ENCODE results near the gene NUDT17. TPM values are rescaled to one million over a fixed set of nuclear protein-coding genes. Genes with fewer than 3 reads are reported as not detected.

NUDT17 gene
- total RNA-seq, 2 donors from 2014 or later = 2.3 to 2.7 TPM

- no peaks in the 10 kb centered on the region for H3K4me1 Mint-ChIP-seq
- H3K9me3 Mint-ChIP-seq = no peaks in the 10 kb centered on the region
- ATAC-seq (replicated peaks) = peak; percentile 78
These were observed 46.4 kb downstream of the NUDT17 start for GRCh38 chr1:145891587-145892485.

GRCh38 chr1:145892486-145893087 is 47.2 kb downstream of the NUDT17 start:
- no peak overlapping the region for H3K4me3 Mint-ChIP-seq
- H3K4me1 Mint-ChIP-seq = no peaks in the 10 kb centered on the region
- H3K27ac Mint-ChIP-seq = no peak overlapping the region
- H3K9me3 Mint-ChIP-seq = no peaks in the 10 kb centered on the region
- no peaks in the 10 kb centered on the region for H3K27me3 Mint-ChIP-seq
- no peak for ATAC-seq (replicated peaks)
- peaks cover 4% of the 10 kb centered on the region for H3K36me3 Mint-ChIP-seq (ENCODE audit: low read depth)

More at GRCh38 chr1:145891587-145892485, 46.4 kb downstream of the NUDT17 start:
- Mint-ChIP-seq H3K27ac (no peak overlapping the region), H3K4me3 (no peak overlapping the region), H3K27me3 (no peaks in the 10 kb centered on the region), H3K36me3 (ENCODE audit: low read depth) (no peaks in the 10 kb centered on the region)

- H3K9me3 Mint-ChIP-seq = no peaks in the 10 kb centered on the region
- H3K4me1 Mint-ChIP-seq = no peaks in the 10 kb centered on the region
- no peak overlapping the region for H3K27ac Mint-ChIP-seq
- peaks cover 6% of the 10 kb centered on the region for H3K36me3 Mint-ChIP-seq (ENCODE audit: low read depth)
- H3K27me3 Mint-ChIP-seq = no peaks in the 10 kb centered on the region
- ATAC-seq (replicated peaks) = no peak
- no peak overlapping the region for H3K4me3 Mint-ChIP-seq
These were observed 48.1 kb downstream of the NUDT17 start for GRCh38 chr1:145893306-145894055.

- ATAC-seq (replicated peaks) = no peak
- peaks cover 6% of the 10 kb centered on the region for H3K36me3 Mint-ChIP-seq (ENCODE audit: low read depth)
- H3K4me3 Mint-ChIP-seq = no peak overlapping the region
- H3K9me3 Mint-ChIP-seq = no peaks in the 10 kb centered on the region
- H3K4me1 Mint-ChIP-seq = no peaks in the 10 kb centered on the region
- no peaks in the 10 kb centered on the region for H3K27me3 Mint-ChIP-seq
- no peak overlapping the region for H3K27ac Mint-ChIP-seq
These were observed 50.0 kb downstream of the NUDT17 start for GRCh38 chr1:145895471-145895870.

DNA sequence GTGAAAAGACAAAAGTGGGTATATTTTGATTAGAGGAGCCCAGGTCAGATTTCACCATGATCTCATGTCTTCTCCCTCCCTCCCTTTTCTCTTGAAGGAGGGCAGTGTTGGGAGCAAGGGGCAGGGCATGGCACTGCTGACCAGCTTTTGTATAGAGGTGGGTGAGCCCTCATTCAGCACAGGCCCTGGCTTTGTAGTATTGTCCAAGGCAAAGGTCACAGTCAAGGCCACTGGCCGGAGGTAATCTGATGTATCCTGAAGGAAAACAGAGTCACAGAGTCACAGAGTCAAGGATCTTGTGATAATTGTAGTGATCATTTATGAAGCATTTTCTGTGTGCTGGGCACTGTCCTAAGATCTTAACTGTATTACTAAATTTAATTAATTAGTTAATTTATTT is 52.5 kb downstream of the NUDT17 start:
- no peak for ATAC-seq (replicated peaks)
- no peaks in the 10 kb centered on the region for H3K4me1 Mint-ChIP-seq
- H3K27me3 Mint-ChIP-seq = no peaks in the 10 kb centered on the region
- peaks cover 12% of the 10 kb centered on the region for H3K36me3 Mint-ChIP-seq (ENCODE audit: low read depth)
- H3K9me3 Mint-ChIP-seq = no peaks in the 10 kb centered on the region
- H3K27ac Mint-ChIP-seq = no peak overlapping the region
- no peak overlapping the region for H3K4me3 Mint-ChIP-seq

Other genes with a start within 250 kb of the NUDT17 start
- gene GPR89A, start 237.6 kb upstream of the NUDT17 start, total RNA-seq = 10 to 100 TPM; 22.5 to 31.9 TPM
- gene PDZK1, start 138.3 kb upstream of the NUDT17 start, total RNA-seq = under 1 TPM in 1 of 2 donors, not detected in 1; 0.82 TPM
- gene CD160, start 126.1 kb upstream of the NUDT17 start, total RNA-seq = not detected
- gene RNF115, start 21.5 kb upstream of the NUDT17 start, total RNA-seq = 1 to 10 TPM; 7.9 to 9.3 TPM
- gene POLR3C, start 21.4 kb upstream of the NUDT17 start, total RNA-seq = 10 to 100 TPM; 20.4 to 22.2 TPM
- gene PIAS3, start 13.5 kb downstream of the NUDT17 start, total RNA-seq = 10 to 100 TPM; 16.3 to 24.6 TPM
- under 1 TPM; 0.29 to 0.56 TPM for gene ANKRD35, start 40.2 kb downstream of the NUDT17 start, total RNA-seq
- 1 to 10 TPM; 1.6 to 2.9 TPM for gene ITGA10, start 64.4 kb downstream of the NUDT17 start, total RNA-seq
- gene PEX11B, start 73.1 kb downstream of the NUDT17 start, total RNA-seq = 10 to 100 TPM; 23.6 to 25.2 TPM
- gene RBM8A, start 81.9 kb downstream of the NUDT17 start, total RNA-seq = 100 to 1,000 TPM; 222 to 275 TPM
- gene LIX1L, start 112.4 kb downstream of the NUDT17 start, total RNA-seq = 10 to 100 TPM; 43.4 to 61.2 TPM
- gene ANKRD34A, start 118.9 kb downstream of the NUDT17 start, total RNA-seq = 1 to 10 TPM; 4.6 to 4.8 TPM
- gene POLR3GL, start 119.1 kb downstream of the NUDT17 start, total RNA-seq = 10 to 100 TPM; 16.9 to 26.0 TPM
- 100 to 1,000 TPM in 1 of 2 donors, 10 to 100 TPM in 1; 74.2 to 269 TPM for gene TXNIP, start 150.9 kb downstream of the NUDT17 start, total RNA-seq
- gene HJV, start 176.1 kb downstream of the NUDT17 start, total RNA-seq = not detected

Data from activated T-helper 17 cell treated with anti-CD3 and anti-CD28 coated beads, Interleukin-2, amount 50 U/mL, for 72 hours (primary cell).